ENCODE results near the gene CAPG. TPM values are rescaled to one million over a fixed set of nuclear protein-coding genes. Genes with fewer than 3 reads are reported as not detected.
A peak's percentile ranks its signal among the peaks of the same experiment; 100 is the strongest.

CAPG gene
- total and polyA plus RNA-seq, 9 of the 15 experiments (the other 6 are each of a cell fraction or from before 2014, with no cell fraction given), result 10.6 to 90.4 (median 56.0) TPM

GRCh38 chr2:85437488-85438200 is 27.5 kb upstream of the CAPG start (continued):
- TF ChIP-seq ZNF609 (CRISPR knock-in tag; IDR thresholded peaks at IDR 0.05; ENCODE audit: borderline replicate concordance) (no peak), SMC3 (conservative IDR thresholded peaks at IDR 0.05; ENCODE audit: insufficient read depth, low read depth, low read length) (no peak), RBM15 (IDR thresholded peaks at IDR 0.05; ENCODE audit: insufficient read depth, low read length) (no peak), CREM (IDR thresholded peaks at IDR 0.05; ENCODE audit: low read depth) (peak; percentile 88), HNRNPL (IDR thresholded peaks at IDR 0.05; ENCODE audit: low read depth, low read length) (peak; percentile 85; the same call in 1 of the 2 replicates), FOXP1 (CRISPR knock-in tag; IDR thresholded peaks at IDR 0.05) (no peak), CCAR2 (IDR thresholded peaks at IDR 0.05; ENCODE audit: low read depth, low read length) (no peak), KAT8 (IDR thresholded peaks at IDR 0.05; ENCODE audit: low read depth) (no peak)
- TF ChIP-seq, protein P1, sequence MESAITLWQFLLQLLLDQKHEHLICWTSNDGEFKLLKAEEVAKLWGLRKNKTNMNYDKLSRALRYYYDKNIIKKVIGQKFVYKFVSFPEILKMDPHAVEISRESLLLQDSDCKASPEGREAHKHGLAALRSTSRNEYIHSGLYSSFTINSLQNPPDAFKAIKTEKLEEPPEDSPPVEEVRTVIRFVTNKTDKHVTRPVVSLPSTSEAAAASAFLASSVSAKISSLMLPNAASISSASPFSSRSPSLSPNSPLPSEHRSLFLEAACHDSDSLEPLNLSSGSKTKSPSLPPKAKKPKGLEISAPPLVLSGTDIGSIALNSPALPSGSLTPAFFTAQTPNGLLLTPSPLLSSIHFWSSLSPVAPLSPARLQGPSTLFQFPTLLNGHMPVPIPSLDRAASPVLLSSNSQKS (CRISPR knock-in tag; IDR thresholded peaks at IDR 0.05), result no peak
- TF ChIP-seq, protein P2, sequence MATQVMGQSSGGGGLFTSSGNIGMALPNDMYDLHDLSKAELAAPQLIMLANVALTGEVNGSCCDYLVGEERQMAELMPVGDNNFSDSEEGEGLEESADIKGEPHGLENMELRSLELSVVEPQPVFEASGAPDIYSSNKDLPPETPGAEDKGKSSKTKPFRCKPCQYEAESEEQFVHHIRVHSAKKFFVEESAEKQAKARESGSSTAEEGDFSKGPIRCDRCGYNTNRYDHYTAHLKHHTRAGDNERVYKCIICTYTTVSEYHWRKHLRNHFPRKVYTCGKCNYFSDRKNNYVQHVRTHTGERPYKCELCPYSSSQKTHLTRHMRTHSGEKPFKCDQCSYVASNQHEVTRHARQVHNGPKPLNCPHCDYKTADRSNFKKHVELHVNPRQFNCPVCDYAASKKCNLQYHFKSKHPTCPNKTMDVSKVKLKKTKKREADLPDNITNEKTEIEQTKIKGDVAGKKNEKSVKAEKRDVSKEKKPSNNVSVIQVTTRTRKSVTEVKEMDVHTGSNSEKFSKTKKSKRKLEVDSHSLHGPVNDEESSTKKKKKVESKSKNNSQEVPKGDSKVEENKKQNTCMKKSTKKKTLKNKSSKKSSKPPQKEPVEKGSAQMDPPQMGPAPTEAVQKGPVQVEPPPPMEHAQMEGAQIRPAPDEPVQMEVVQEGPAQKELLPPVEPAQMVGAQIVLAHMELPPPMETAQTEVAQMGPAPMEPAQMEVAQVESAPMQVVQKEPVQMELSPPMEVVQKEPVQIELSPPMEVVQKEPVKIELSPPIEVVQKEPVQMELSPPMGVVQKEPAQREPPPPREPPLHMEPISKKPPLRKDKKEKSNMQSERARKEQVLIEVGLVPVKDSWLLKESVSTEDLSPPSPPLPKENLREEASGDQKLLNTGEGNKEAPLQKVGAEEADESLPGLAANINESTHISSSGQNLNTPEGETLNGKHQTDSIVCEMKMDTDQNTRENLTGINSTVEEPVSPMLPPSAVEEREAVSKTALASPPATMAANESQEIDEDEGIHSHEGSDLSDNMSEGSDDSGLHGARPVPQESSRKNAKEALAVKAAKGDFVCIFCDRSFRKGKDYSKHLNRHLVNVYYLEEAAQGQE (IDR thresholded peaks at IDR 0.05; ENCODE audit: borderline replicate concordance), result peak; percentile 22; the same call in 1 of the 2 replicates
- TF ChIP-seq, protein P2 (CRISPR knock-in tag; IDR thresholded peaks at IDR 0.05; ENCODE audit: low read depth), result no peak; the same call in 1 of the 2 replicates
